OCI-LY3 (cell line): ENCODE results near the gene RAB8B.

Experiments
- EZH2phosphoT487 ChIP-seq: fragments of 200-600 bp; shearing (Covaris generic); IDR thresholded peaks from 2 replicates; pipeline ENCODE4 v1.6.1; 2018; ENCODE audit warnings: antibody characterized with exemption, mixed run types, low read depth
- TF ChIP-seq, protein P1 (sequence below): fragments of 200-600, 300-600 bp; sonication (generic); IDR thresholded peaks from 2 replicates; pipeline ENCODE4 v1.5.1; 2014; ENCODE audit warnings: antibody characterized with exemption, low read length, low read depth

DNA sequence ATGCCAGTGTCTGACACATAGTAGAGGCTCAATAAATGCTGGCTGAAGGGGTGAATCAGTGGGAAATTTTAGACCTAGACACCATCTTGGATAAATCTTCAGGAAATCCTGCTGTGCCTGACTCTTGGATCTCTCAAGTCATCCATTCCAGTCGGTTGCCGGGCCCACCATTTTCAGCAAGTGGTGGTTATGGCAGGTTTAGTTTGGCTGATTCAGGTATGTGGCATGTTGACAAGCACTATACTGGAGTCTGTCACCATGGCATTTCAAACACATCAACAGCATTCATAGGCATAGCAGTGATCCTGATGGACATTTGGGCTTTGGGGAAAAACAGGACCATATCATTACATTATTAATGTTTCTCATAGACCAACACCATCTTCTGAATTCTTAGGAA, 62.3 kb downstream of the RAB8B start:
- TF ChIP-seq, protein P1, sequence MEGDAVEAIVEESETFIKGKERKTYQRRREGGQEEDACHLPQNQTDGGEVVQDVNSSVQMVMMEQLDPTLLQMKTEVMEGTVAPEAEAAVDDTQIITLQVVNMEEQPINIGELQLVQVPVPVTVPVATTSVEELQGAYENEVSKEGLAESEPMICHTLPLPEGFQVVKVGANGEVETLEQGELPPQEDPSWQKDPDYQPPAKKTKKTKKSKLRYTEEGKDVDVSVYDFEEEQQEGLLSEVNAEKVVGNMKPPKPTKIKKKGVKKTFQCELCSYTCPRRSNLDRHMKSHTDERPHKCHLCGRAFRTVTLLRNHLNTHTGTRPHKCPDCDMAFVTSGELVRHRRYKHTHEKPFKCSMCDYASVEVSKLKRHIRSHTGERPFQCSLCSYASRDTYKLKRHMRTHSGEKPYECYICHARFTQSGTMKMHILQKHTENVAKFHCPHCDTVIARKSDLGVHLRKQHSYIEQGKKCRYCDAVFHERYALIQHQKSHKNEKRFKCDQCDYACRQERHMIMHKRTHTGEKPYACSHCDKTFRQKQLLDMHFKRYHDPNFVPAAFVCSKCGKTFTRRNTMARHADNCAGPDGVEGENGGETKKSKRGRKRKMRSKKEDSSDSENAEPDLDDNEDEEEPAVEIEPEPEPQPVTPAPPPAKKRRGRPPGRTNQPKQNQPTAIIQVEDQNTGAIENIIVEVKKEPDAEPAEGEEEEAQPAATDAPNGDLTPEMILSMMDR: no peak
- TF ChIP-seq EZH2phosphoT487: no peak
